Peyer's patch (tissue), 4 donors: ENCODE measurements around the gene URI1. TPM values are rescaled to one million over a fixed set of nuclear protein-coding genes. Genes with fewer than 3 reads are reported as not detected.

Experiments used
- DNase-seq, 3 donors: peaks; one replicate each; pipeline ENCODE4 v3.0.0-alpha.2; 2017 to 2019
- H3K27ac ChIP-seq, 4 donors: fragments of 200-600 bp; sonication (generic); one replicate each; pipeline ENCODE4 v1.5.1; 2016 to 2019
- H3K27me3 ChIP-seq, 2 donors: fragments of 200-600 bp; sonication (generic); one replicate each; pipeline ENCODE4 v1.5.1; 2019
- H3K36me3 ChIP-seq, 3 donors: fragments of 200-600 bp; sonication (generic); one replicate each; pipeline ENCODE4 v1.5.1; 2016 to 2019
- H3K4me1 ChIP-seq, 4 donors: fragments of 200-600 bp; sonication (generic); one replicate each; pipeline ENCODE4 v1.5.1; 2016 to 2019
- H3K4me3 ChIP-seq, 4 donors: fragments of 200-600 bp; sonication (generic); 1 replicate in 3 of 4; 2 replicates in 1 of 4; pipeline ENCODE4 v1.5.1; 2016 to 2019; ENCODE audit warnings: mild to moderate bottlenecking in 1 of 4
- H3K9me3 ChIP-seq, 4 donors: fragments of 200-600 bp; sonication (generic); one replicate each; pipeline ENCODE4 v1.5.1; 2016 to 2019; ENCODE audit warnings: mild to moderate bottlenecking in 1 of 4
- CTCF ChIP-seq, 6 experiments: fragments of 450-650 bp in 4 of 6; fragments of 200-600 bp in 2 of 6; sonication (generic) in 1 of 6; IDR thresholded peaks; one replicate each; pipeline ENCODE4 v1.5.1; 2017 to 2019; ENCODE audit warnings: antibody characterized with exemption in 6 of 6, mild to moderate bottlenecking in 3 of 6, moderate library complexity in 1 of 6
- POLR2A ChIP-seq, 2 donors: fragments of 450-650 bp; IDR thresholded peaks; one replicate each; pipeline ENCODE4 v1.5.1; 2017; ENCODE audit warnings: antibody characterized with exemption in 2 of 2, mild to moderate bottlenecking in 2 of 2, moderate library complexity in 2 of 2
- total RNA-seq, 4 donors: library from RNA; depleted of rRNA; stranded (reverse); fragments of >200 nt; gene quantifications; one replicate each; pipeline ENCODE4 v1.1.0, GENCODE V29; 2016

Gene URI1
- total RNA-seq, 4 donors from 2014 or later: 28.4 to 98.2 (median 37.8) TPM

DNA sequence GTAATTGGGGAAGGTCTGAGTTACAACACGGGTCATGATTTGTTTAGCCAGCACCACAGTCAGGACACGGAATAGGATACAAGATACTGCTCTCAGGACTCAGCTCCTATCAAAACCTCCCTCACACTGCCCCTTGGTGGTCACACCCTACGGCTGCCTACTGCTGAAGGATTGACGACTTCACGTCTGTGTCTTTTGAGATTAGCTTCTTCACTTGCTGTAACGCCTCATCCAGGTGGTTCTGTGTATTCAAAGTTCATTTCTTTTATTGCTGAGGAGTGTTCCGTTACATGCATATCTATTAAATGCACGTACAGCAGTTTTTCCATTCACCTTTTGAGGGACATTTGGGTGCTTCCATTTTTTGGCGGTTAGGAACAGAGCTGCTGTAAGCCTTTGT lies 46.3 kb downstream of the URI1 start:
- TF ChIP-seq POLR2A (IDR thresholded peaks at IDR 0.05) (no peak), CTCF (IDR thresholded peaks at IDR 0.05) (no peak)
- Histone ChIP-seq H3K27ac (no peak overlapping the region), H3K27me3 (no peaks in the 10 kb centered on the region), H3K4me3 (no peak overlapping the region), H3K4me1 (no peaks in the 10 kb centered on the region), H3K9me3 (no peaks in the 10 kb centered on the region), H3K36me3 (no peaks in the 10 kb centered on the region)
- DNase-seq: no peak

DNA sequence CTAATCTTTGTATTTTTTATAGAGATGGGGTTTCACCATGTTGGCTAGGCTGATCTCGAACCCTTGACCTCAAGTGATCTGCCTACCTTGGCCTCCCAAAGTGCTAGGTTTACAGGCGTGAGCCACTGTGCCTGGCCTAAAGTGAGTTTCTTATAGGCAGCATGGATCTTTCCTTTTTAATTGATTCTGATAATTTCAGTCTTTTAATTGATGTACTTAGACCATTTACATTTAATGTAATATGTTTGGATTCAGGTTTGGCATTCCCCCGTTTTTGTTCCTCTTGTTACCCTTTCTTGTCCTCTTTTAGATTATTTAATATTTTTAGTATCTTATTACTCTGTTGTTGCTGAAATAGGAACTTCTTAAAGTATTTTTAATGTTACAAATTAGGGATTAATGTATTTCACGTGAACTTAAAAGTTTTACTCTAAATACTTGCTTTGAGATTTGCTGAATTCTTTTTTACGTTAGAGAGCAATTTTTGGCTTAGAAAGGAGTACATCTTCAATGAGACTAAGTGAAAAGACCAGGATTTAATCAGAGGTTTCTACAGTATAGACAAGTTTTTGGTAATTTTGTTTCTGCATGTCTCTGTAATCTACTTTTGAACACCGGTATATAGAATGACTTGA lies 50.3 kb downstream of the URI1 start:
- H3K9me3 ChIP-seq: no peaks in the 10 kb centered on the region
- TF ChIP-seq POLR2A (IDR thresholded peaks at IDR 0.05): no peak
- H3K36me3 ChIP-seq: no peaks in the 10 kb centered on the region
- no peaks in the 10 kb centered on the region for H3K27me3 ChIP-seq
- DNase-seq: no peak
- no peak overlapping the region for H3K27ac ChIP-seq
- no peak overlapping the region for H3K4me3 ChIP-seq
- no peaks in the 10 kb centered on the region for H3K4me1 ChIP-seq

GRCh38 chr19:29999490-29999889 lies 57.5 kb downstream of the URI1 start:
- Histone ChIP-seq H3K27ac (no peak overlapping the region), H3K27me3 (no peaks in the 10 kb centered on the region), H3K4me1 (no peaks in the 10 kb centered on the region), H3K36me3 (no peaks in the 10 kb centered on the region), H3K4me3 (no peak overlapping the region), H3K9me3 (no peaks in the 10 kb centered on the region)
- TF ChIP-seq CTCF (IDR thresholded peaks at IDR 0.05) (no peak), POLR2A (IDR thresholded peaks at IDR 0.05) (no peak)
- no peak for DNase-seq

- Histone ChIP-seq H3K4me1 (no peaks in the 10 kb centered on the region), H3K9me3 (no peaks in the 10 kb centered on the region), H3K4me3 (no peak overlapping the region), H3K36me3 (no peaks in the 10 kb centered on the region), H3K27ac (no peak overlapping the region), H3K27me3 (no peaks in the 10 kb centered on the region)
- TF ChIP-seq CTCF (IDR thresholded peaks at IDR 0.05) (no peak), POLR2A (IDR thresholded peaks at IDR 0.05) (no peak)
- DNase-seq: no peak
Measured at GRCh38 chr19:30000862-30001261, 58.8 kb downstream of the URI1 start.

- no peak for TF ChIP-seq CTCF (IDR thresholded peaks at IDR 0.05)
- no peak for TF ChIP-seq POLR2A (IDR thresholded peaks at IDR 0.05)
- DNase-seq: no peak
- Histone ChIP-seq H3K27ac (no peak overlapping the region), H3K27me3 (no peaks in the 10 kb centered on the region), H3K36me3 (no peaks in the 10 kb centered on the region), H3K4me1 (no peaks in the 10 kb centered on the region), H3K9me3 (no peaks in the 10 kb centered on the region), H3K4me3 (no peak overlapping the region)
Measured at GRCh38 chr19:30001301-30001700, 59.3 kb downstream of the URI1 start.

- H3K4me3 ChIP-seq: no peak overlapping the region
- no peaks in the 10 kb centered on the region for H3K27me3 ChIP-seq
- no peak for DNase-seq
- TF ChIP-seq CTCF (IDR thresholded peaks at IDR 0.05) (no peak), POLR2A (IDR thresholded peaks at IDR 0.05) (no peak)
- H3K9me3 ChIP-seq: no peaks in the 10 kb centered on the region
- H3K27ac ChIP-seq: no peak overlapping the region
- no peaks in the 10 kb centered on the region for H3K4me1 ChIP-seq
- no peaks in the 10 kb centered on the region for H3K36me3 ChIP-seq
Measured at GRCh38 chr19:30001791-30002190, 59.8 kb downstream of the URI1 start.
